ENCODE results near the gene TOE1. TPM values are rescaled to one million over a fixed set of nuclear protein-coding genes. Genes with fewer than 3 reads are reported as not detected.
"Not testable (repeated sequence)": the region's sequence is repeated elsewhere in the genome, so short reads cannot be mapped to it uniquely, and the experiment has no call there.

TOE1 gene
- total RNA-seq, 2 experiments from 2014 or later, result 25.7 to 28.1 TPM

DNA sequence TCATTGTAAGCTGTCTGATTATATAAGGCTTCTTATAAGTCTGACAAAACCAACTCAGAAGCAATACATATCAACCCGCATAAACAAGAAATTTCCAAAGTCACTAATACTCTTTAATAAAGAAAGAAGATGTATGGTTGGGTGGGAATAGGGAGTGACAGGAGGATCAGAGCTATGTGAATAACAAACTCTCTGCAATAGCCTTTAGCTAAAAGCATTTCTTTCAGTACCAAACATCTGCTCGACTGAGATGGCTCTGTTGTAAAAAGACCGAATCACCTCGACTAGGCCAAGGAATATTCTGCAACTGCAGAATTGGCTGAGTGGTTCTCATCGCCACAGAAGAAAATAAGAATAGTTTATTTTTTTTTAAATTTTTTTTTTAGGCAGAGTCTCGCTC lies 39.6 kb downstream of the TOE1 start:
- CTCF ChIA-PET, result no interaction called here
- Mint-ChIP-seq H3K27ac (no peak overlapping the region), H3K4me3 (no peak overlapping the region), H3K27me3 (no peaks in the 10 kb centered on the region), H3K9me3 (no peaks in the 10 kb centered on the region), H3K36me3 (ENCODE audit: low read depth) (no peaks in the 10 kb centered on the region), H3K4me1 (ENCODE audit: low read depth) (no peaks in the 10 kb centered on the region)
- POLR2A ChIA-PET, result interaction anchor here (1.2 kb wide), 1 partner anchor 15 kb away, joined by 3 read pairs; no protein-coding TSS in a partner anchor
- DNase-seq (no peak), ATAC-seq (no peak)
- intact Hi-C loops (cut with micrococcal nuclease), result no loop called here
- TF ChIP-seq CTCF (IDR thresholded peaks at IDR 0.05), result no peak

- H3K36me3 Mint-ChIP-seq (ENCODE audit: low read depth), result no peaks in the 10 kb centered on the region
- H3K27me3 Mint-ChIP-seq, result no peaks in the 10 kb centered on the region
- no peaks in the 10 kb centered on the region for H3K9me3 Mint-ChIP-seq
- DNase-seq (no peak), ATAC-seq (no peak)
- no peak for TF ChIP-seq CTCF (IDR thresholded peaks at IDR 0.05)
- CTCF ChIA-PET, result interaction anchor here (0.7 kb wide), 1 partner anchor 19 kb away, joined by 3 read pairs; no protein-coding TSS in a partner anchor
- H3K4me1 Mint-ChIP-seq (ENCODE audit: low read depth), result no peaks in the 10 kb centered on the region
- POLR2A ChIA-PET, result interaction anchor here (1.2 kb wide), 1 partner anchor 15 kb away, joined by 3 read pairs; no protein-coding TSS in a partner anchor
- no peak overlapping the region for H3K27ac Mint-ChIP-seq
- intact Hi-C loops (cut with micrococcal nuclease), result no loop called here
- no peak overlapping the region for H3K4me3 Mint-ChIP-seq
These were observed 40.2 kb downstream of the TOE1 start for GRCh38 chr1:45380125-45380524.

- H3K4me3 Mint-ChIP-seq, result no peak overlapping the region
- H3K4me1 Mint-ChIP-seq (ENCODE audit: low read depth), result no peaks in the 10 kb centered on the region
- no peak for TF ChIP-seq CTCF (IDR thresholded peaks at IDR 0.05)
- CTCF ChIA-PET, result interaction anchor here (0.7 kb wide), 1 partner anchor 20 kb away, joined by 3 read pairs; no protein-coding TSS in a partner anchor
- POLR2A ChIA-PET, result no interaction called here
- intact Hi-C loops (cut with micrococcal nuclease), result no loop called here
- no peaks in the 10 kb centered on the region for H3K27me3 Mint-ChIP-seq
- no peaks in the 10 kb centered on the region for H3K36me3 Mint-ChIP-seq (ENCODE audit: low read depth)
- no peak overlapping the region for H3K27ac Mint-ChIP-seq
- DNase-seq, result no peak
- no peak for ATAC-seq
- no peaks in the 10 kb centered on the region for H3K9me3 Mint-ChIP-seq
These were observed 40.8 kb downstream of the TOE1 start for GRCh38 chr1:45380730-45381129.

- H3K27me3 Mint-ChIP-seq, result no peaks in the 10 kb centered on the region
- H3K9me3 Mint-ChIP-seq, result no peaks in the 10 kb centered on the region
- no peaks in the 10 kb centered on the region for H3K36me3 Mint-ChIP-seq (ENCODE audit: low read depth)
- H3K27ac Mint-ChIP-seq, result no peak overlapping the region
- ChIA-PET CTCF (no interaction called here), POLR2A (no interaction called here)
- no peak for TF ChIP-seq CTCF (IDR thresholded peaks at IDR 0.05)
- DNase-seq (no peak), ATAC-seq (no peak)
- no peak overlapping the region for H3K4me3 Mint-ChIP-seq
- H3K4me1 Mint-ChIP-seq (ENCODE audit: low read depth), result no peaks in the 10 kb centered on the region
- intact Hi-C loops (cut with micrococcal nuclease), result no loop called here
These were observed 41.3 kb downstream of the TOE1 start for GRCh38 chr1:45381243-45381642.

GRCh38 chr1:45383191-45383590 lies 43.2 kb downstream of the TOE1 start:
- DNase-seq, result no peak
- Mint-ChIP-seq H3K4me1 (ENCODE audit: low read depth) (no peaks in the 10 kb centered on the region), H3K27me3 (no peaks in the 10 kb centered on the region), H3K36me3 (ENCODE audit: low read depth) (no peaks in the 10 kb centered on the region), H3K27ac (no peak overlapping the region), H3K4me3 (no peak overlapping the region), H3K9me3 (no peaks in the 10 kb centered on the region)
- no peak for ATAC-seq
- no peak for TF ChIP-seq CTCF (IDR thresholded peaks at IDR 0.05)
- ChIA-PET POLR2A (no interaction called here), CTCF (no interaction called here)
- intact Hi-C loops (cut with micrococcal nuclease), result no loop called here

DNA sequence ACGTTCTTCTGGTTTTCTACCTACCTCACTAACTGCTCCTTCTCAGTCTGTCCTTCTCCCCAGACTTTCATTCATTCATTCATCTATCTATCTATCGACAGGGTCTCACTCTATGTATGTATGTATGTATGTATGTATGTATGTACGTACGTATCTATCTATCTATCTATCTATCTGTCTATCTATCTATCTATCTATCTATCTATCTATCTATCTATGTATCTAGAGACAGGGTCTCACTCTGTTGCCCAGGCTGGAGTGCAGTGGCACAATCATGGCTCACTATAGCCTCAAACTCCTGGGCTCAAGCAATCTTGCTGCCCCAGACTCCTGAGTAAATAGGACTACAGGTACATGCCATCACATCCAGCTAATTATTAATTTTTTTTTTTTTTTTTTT lies 44.2 kb downstream of the TOE1 start:
- ATAC-seq; intact Hi-C loops (cut with micrococcal nuclease); H3K4me3 Mint-ChIP-seq; DNase-seq; H3K27ac Mint-ChIP-seq; H3K27me3 Mint-ChIP-seq; H3K9me3 Mint-ChIP-seq; H3K4me1 Mint-ChIP-seq (ENCODE audit: low read depth); H3K36me3 Mint-ChIP-seq (ENCODE audit: low read depth): not testable (repeated sequence)
- POLR2A ChIA-PET, result interaction anchor here (0.9 kb wide), 1 partner anchor 565 kb away, joined by 3 read pairs; no protein-coding TSS in a partner anchor
- CTCF ChIA-PET, result interaction anchor here (0.9 to 1.3 kb wide), 3 partner anchors 13 to 129 kb away, joined by 3 read pairs; no protein-coding TSS in a partner anchor
